ENCODE measurements around the gene AHSP.

GRCh38 chr16:31529937-31530312, 2.2 kb downstream of the AHSP start:
- TF ChIP-seq CTCF (conservative IDR thresholded peaks at IDR 0.05; ENCODE audit: low read depth, low read length): no peak
- no peak for TF ChIP-seq EZH2 (IDR thresholded peaks at IDR 0.05; ENCODE audit: borderline replicate concordance, low read depth, low read length, poor library complexity, severe bottlenecking)
